Right renal pelvis (tissue), 4 donors: ENCODE data around the gene TLCD4. TPM values are rescaled to one million over a fixed set of nuclear protein-coding genes. Genes with fewer than 3 reads are reported as not detected.
"Not testable (repeated sequence)": the region's sequence is repeated elsewhere in the genome, so short reads cannot be mapped to it uniquely, and the experiment has no call there.

ENCODE experiments used
- DNase-seq, 4 donors: peaks; one replicate each; pipeline ENCODE4 v3.0.0-alpha.2; 2013; ENCODE audit warnings: low read depth in 4 of 4, low spot score in 3 of 4, missing footprints in 1 of 4
- polyA plus RNA-seq, 4 donors: library from polyadenylated mRNA; unstranded; fragments of 120-200 nt; gene quantifications; one replicate each; pipeline ENCODE4 v1.2.1, GENCODE V29; 2013; ENCODE audit not compliant: insufficient read length in 4 of 4

The TLCD4 gene
- polyA plus RNA-seq, 4 donors: 6.1 to 8.8 (median 7.9) TPM

GRCh38 chr1:95139039-95139438 lies 21.9 kb downstream of the TLCD4 start:
- no peak for DNase-seq

DNA sequence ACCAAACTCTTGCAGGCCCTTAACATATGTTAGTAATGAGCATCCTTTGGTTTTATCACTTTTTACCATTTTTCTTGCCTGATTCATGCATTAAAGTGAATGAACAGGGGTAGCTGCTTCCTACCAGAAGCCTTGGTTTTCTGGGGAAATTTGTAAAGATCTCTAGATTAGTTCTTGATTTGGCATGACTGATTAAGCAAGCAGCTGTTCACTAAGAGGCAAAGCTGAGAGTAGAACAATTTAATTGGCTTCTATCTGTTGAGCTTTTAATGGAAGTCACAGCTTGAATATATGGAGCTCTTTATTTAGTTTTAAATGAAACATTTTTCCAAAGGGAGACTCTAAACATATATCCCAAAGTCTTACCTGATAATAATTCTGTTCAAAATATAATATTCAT lies 23.6 kb downstream of the TLCD4 start:
- no peak for DNase-seq

- no peak for DNase-seq
Measured at GRCh38 chr1:95145493-95145892, 28.3 kb downstream of the TLCD4 start.

DNA sequence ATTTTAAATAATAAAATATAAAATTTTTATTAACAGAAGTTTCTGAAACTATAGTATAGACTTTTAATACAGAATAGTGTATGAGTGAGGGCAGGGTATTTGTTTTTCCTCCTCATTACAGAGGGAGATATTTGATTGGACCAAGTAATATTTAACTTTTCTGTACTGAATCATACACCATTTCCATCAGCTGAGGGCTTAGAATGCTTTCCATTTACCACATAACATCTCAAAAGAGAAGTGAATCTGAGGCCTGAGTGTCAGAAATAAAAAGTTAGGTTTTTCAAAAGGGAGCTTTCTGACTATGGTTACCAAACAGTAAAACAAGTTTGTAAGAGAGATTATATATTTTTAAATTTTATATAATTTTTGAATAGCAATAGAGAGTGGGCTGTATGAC lies 29.5 kb downstream of the TLCD4 start:
- no peak for DNase-seq

GRCh38 chr1:95154096-95154495 lies 36.9 kb downstream of the TLCD4 start:
- no peak for DNase-seq

DNA sequence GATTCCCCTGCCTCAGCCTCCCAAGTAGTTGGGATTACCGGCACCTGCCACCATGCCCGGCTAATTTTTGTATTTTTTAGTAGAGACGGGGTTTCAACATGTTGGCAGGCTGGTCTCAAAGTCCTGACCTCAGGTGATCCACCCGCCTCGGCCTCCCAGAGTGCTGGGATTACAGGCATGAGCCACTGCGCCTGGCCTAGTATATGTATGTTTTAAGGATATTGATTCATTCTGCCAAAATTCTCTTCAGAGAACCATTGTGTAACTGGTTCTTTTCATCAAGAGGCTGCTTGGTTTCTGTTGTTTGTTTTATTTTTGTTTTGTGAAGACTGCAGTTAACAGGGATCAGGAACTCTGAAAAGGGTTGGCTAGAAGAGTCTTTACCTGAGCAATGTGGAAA lies 48.4 kb downstream of the TLCD4 start:
- not testable (repeated sequence) for DNase-seq

Other genes with a start within 250 kb of the TLCD4 start
- 100 to 1,000 TPM; 296 to 396 (median 380) TPM for gene CNN3, start 190.2 kb upstream of the TLCD4 start, polyA plus RNA-seq
- gene ALG14, start 44.4 kb upstream of the TLCD4 start, polyA plus RNA-seq: 10 to 100 TPM; 13.0 to 15.7 (median 14.1) TPM
- 10 to 100 TPM; 46.1 to 52.4 (median 50.7) TPM for gene RWDD3, start 116.9 kb downstream of the TLCD4 start, polyA plus RNA-seq